GM18870 (cell line): ENCODE results near the gene TMEM238.
"Not testable (repeated sequence)": the region's sequence is repeated elsewhere in the genome, so short reads cannot be mapped to it uniquely, and the experiment has no call there.

Source experiments
- ATAC-seq: cut with Tn5 transposase; IDR thresholded peaks from one replicate; pipeline ENCODE4 v1.9.1; 2021; ENCODE audit warnings: moderate library complexity; ENCODE audit not compliant: unreplicated experiment

The TMEM238 gene

DNA sequence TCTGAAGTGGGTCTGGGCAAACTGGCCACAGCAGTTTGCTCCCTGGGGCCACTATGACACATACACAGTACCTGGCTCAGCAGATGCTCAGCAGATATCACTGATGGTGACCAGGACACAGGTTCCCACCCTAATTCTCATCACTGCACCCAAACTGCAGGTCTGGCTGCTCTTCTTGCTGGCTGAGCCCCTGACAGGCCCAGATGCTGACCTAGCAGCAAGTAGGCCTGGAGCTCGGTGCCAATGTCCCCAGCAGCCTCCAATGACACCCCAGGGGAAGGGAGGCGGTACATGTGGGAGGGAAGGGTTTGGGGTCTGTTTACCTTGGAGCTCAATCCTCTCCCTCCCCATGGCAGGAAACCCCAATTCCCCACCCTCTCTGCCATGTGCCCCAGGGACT lies 18.4 kb upstream of the TMEM238 start:
- no peak for ATAC-seq

DNA sequence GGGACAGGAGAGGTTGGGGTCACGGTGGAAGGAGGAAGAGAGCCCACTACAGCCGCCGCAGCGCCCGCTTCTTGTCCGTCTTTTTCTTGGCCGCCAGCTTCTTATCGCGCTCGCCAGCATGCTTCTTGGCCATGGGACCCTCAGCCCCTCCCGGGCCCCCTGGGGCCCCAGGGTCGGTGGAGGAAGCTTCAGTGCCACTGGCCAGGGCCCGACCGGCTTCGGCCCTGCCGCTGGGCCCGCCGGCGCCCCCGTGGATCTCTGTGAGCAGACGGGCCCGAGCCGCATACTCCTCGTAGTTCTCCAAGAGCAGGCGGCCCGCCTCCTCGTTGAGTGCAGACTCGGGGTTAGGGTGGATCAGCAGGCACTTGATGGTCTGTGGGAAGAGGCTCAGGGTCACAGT lies 17.3 kb upstream of the TMEM238 start:
- not testable (repeated sequence) for ATAC-seq

- no peak for ATAC-seq
These were observed 16.4 kb upstream of the TMEM238 start for GRCh38 chr19:55400281-55401087.

- ATAC-seq, result no peak
These were observed 14.3 kb upstream of the TMEM238 start for GRCh38 chr19:55398200-55398925.

DNA sequence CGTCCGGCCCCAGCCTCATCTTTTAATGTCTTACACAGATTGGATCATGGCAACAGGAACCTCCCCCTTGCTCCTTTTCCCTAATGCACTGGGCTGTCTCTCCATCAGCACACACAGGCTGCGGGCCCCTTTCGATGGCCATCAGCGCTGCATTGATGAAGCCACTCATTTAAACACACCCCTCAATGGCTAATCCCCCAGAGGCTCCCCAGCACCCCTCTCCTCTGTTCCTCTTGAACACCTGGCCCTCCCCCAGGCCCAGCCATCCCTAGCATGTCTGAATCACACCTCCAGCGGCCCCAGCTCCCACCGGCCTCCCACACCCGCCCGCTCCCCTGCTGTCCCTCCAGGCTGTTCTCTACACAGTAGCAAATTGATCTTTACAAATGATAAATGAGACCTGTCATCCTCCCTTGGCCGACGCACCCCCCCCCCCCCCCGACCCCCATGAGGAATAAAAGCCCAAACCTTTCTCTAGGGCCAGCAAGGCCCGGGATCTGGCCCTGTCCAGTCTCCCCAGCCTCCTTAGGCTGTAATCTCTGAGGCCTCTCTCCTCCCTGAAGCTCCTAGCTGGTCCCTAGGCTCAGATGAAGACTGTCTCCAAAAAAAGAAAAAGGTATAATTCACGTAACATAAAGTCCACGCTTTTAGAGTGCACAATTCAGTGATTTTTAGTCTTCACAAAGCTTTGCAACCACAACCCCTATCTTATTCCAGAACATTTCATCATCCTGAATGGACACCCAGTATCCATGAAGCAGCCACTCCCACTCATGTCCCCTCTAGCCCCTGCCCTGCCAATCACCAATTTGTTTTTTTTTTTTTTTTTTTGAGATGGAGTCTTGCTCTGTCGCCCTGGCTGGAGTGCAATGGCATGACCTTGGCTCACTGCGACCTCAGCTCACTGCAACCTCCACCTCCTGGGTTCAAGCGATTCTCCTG lies 9.0 kb upstream of the TMEM238 start:
- no peak for ATAC-seq

DNA sequence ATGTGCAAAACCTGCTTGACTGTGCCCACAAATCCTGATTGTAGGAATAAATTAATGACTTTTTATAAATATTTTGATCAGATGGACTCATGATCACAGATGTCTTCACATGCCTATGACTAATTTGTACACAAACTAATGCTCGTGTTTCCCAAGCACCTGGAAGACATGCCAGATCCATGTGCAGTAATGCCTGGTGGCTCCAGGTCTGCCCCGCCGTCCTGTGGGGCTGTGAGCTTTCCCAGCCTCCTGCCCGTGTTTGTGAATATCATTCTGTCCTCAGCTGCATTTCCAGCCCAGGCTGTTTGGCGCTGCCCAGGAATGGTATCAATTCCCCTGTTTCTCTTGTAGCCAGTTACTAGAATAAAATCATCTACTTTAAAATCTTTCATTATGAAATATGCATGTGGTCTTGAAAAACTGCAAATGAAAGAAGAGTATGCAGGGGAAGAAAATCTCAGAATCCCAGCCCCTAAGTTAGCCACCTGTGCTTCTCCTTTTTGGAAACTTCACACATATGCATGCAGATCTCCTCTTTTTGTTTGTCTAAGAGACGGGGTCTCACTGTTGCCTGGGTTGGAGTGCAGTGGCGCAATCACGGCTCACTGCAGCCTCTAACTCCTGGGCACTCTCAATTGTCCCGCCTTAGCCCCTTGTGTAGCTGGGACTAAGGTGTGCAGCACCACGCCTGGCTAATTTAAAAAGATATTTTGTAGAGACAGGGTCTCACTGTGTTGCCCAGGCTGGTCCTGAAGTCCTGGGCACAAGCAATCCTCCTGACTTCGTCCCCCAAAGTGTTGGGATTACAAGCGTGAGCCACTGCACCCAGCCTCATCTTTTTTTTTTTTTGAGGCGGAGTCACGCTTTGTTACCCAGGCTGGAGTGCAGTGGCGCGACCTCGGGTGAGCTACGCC lies 7.9 kb upstream of the TMEM238 start:
- ATAC-seq, result no peak

DNA sequence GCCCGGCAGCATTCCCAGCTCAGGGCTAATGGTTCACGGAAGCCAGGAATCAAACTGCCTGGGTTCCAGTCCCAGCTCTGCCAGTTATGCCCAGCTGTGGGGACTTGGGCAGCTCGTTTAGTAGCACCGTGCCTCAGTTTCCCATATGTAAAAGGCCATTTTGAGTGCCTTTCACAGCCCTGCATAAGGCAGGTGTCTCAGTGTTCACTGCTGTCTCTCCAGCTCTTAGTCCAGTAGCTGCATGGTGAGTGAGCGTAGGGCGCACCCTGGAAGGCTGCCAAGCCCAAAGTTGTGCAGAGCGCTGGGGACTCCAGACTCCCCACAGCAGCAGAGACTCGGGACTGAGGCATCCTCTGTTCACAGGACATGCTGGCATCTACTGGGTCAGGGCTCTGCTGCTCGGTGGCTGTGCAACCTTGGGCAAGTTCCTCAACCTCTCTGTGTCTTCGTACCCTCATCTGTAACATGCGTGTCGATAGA lies 7.1 kb upstream of the TMEM238 start:
- no peak for ATAC-seq

DNA sequence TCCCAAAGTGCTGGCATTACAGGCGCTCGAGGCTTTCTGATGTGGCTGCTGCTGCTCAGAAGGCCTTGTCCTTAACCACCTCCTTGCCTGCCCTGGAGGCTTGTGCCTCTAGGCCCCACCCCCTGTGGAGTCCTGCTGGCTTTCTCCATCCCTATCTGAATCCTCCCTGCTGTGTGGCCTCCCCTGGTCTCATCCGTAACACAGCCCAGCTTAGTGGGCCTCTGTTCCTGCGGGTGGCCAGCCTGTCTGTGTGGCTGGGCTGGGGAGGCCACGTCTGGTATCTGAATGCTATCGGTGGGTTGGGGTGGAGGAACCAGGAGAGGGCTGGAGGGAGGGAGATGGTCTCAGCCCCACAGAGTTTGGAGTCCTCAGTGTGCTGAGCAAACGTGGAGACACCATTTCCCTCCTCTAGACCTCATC lies 6.4 kb upstream of the TMEM238 start:
- no peak for ATAC-seq

DNA sequence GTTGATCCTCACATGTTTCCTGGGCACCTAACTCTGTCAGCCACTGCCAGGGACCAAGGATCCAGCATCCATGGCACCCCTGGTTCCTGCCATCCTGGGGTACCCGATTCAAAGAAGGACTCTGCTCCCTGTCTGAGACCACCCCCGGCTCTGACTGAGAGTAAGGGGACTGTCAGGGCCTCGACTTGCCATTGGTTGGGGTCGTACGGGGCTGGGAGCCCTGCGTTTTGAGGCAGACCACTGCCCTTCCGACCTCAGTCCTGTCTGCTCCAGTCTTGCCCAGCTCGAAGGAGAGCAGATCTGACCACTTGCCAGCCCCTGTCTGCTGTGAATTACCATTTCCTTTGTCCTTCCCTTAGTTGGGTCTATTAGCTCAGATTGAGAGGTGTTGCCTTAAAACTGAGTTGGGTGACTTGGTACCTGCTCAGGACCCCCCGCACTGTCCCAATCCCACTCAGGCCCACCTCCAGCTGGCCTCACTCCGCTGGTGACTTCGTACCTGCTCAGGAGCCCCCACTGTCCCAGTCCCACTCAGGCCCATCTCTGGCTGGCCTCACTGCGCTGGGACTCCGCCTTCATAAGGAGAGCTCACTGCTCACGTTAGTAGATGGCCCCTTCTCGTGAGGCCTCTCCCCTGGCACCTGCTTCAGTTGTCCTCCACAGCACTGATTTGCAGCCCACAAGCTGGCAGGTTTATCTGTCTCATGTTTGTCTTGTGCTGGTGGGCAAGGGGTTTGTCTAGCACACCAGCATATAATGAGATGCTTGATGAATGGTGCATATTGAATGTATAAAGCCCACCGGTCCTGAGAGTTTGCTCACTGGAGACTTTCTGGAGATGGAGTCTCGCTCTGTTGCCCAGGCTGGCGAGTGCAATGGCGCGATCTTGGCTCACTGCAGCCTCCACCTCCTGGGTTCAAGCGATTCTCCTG lies 5.6 kb upstream of the TMEM238 start:
- no peak for ATAC-seq

GRCh38 chr19:55387736-55388497 lies 3.8 kb upstream of the TMEM238 start:
- ATAC-seq, result no peak

- no peak for ATAC-seq
These were observed 2.4 kb upstream of the TMEM238 start for GRCh38 chr19:55386493-55386971.

DNA sequence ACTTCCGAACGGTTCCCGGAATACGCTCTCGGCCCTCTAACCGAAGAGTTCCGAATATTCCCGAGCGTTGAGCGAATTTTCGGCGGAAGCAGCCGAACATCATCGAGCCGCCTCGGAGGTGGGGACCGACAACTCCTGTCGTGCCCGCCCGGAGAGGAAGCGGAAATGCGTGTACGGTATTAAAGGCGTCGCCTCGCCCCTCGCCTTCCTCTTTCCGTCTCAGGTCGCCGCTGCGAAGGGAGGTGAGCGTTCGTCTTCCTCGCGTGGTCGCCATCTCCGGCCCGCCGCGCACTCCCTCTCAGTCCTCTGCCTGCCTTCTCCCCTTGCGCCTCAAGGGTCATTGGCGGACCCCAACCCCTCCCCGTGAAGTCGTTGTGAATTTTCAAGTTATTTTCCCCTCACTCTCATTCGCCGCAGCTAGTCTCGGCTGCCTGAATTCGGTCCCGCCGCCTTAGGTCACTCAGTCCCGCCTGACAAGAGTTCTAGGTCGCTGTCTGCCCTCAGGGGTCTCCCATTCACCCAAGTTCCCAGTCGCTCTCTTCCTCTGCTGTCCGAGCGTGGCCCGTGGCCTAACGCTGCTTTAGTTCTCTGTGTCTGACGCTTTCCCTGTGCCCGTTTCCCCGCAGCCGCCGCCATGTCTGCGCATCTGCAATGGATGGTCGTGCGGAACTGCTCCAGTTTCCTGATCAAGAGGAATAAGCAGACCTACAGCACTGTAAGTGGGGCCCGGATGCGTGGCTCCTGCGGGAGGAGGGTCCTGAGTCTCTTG lies 1.8 kb upstream of the TMEM238 start, which contains the start of gene RPL28:
RPL28 (plus strand) TSS at position 209 of the 769 bp plus-strand sequence; CDS start at position 635, 426 bp downstream.
- ATAC-seq, result peak; percentile 61

GRCh38 chr19:55384920-55385723 lies 1.0 kb upstream of the TMEM238 start:
- ATAC-seq, result peak; percentile 64

DNA sequence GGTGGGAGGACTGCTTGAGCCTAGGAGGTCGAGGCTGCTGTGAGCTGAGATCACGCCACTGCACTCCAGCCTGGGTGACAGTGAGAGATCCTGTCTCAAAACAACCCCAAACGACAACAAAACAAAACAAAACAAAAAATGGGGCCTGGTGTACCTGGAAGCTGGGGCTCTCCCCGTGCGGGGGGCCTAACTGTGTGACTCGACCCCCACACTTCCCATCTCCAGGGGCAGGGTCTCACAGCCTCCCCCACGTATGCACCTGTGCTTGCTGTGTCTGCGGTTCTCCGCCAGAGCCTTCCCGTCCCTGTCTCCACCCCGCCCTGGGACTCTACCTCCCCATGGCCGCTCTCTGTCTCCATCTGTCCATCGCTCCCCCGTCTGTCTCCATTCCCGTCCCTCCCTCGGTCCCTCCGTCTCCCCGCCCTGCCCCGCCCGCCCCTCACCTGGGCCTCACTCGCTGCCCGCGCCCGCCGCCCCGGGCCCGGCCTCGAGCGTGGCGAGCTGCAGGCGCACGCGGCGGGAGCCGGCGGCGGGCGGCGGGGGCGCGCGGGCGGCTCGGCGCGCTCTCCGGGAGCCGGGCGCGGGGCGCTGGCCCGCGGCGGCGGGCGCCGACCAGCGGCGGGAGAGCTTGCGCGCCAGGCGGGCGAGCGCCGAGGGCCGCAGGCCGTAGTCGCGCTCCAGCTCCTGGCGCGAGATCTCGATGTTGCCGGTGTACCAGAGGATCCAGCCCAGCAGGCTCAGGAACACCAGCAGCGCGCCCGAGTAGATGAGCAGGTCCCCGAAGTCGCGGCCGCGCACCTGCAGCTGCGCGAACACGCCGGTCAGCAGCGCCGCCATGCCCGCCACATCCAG lies 587 bp downstream of the TMEM238 start:
- no peak for ATAC-seq

GRCh38 chr19:55382522-55383054 lies 1.5 kb downstream of the TMEM238 start:
- ATAC-seq, result no peak
